Hindlimb muscle (tissue), 1 donor: Measurements from ENCODE around the gene LIN7B. TPM values are rescaled to one million over a fixed set of nuclear protein-coding genes. Genes with fewer than 3 reads are reported as not detected.
"Not testable (repeated sequence)": the region's sequence is repeated elsewhere in the genome, so short reads cannot be mapped to it uniquely, and the experiment has no call there.

Source experiments
- DNase-seq: peaks from one replicate; pipeline ENCODE4 v3.0.0-alpha.2; 2013
- polyA plus RNA-seq: library from polyadenylated mRNA; unstranded; fragments of 120-200 nt; gene quantifications from one replicate; pipeline ENCODE4 v1.2.1, GENCODE V29; 2013; ENCODE audit not compliant: insufficient read length

The LIN7B gene
- polyA plus RNA-seq, 1 donor = 13.4 TPM

DNA sequence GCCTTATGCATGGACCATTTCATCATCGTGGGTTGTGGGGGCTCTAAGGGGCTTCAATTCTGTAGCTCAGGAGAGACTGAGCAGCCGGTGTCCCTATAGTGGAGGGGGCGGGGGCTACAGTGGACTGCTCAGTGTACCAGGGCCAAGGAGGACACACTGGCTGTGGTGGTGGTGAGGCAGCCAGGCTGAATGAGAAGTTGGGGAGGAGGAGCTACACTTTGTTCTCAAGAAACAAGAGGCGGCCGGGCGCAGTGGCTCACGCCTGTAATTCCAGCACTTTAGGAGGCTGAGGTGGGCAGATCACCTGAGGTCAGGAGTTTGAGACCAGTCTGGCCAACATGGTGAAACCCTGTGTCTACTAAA is 32.2 kb downstream of the LIN7B start:
- DNase-seq = not testable (repeated sequence)

DNA sequence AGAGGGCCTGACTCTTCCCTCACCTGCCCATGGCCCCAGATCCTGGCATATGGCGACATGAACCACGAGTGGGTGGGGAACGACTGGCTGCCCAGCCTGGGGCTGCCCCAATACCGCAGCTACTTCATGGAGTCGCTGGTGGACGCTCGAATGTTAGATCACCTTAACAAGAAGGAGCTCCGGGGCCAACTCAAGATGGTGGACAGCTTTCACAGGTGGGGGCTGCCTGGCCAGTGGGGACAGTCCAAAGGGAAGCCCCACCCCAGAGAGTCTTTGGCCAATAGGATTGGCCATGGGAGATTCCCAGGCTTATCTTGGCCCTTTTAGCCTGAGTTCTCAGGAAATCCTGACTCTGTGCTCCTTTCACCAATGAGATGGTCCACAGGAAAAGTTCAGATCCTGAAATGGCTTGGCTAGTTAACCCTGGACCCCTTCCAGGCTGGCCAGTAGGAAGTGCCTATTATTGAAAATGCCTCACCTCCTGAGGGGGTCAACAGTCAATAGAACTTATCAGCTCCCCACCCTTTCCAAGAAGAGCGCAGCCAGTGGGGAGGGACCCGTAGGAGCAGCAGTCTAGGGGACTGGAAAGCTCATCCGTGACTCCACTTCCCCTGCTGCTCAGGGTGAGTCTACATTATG is 34.0 kb downstream of the LIN7B start:
- no peak for DNase-seq

DNA sequence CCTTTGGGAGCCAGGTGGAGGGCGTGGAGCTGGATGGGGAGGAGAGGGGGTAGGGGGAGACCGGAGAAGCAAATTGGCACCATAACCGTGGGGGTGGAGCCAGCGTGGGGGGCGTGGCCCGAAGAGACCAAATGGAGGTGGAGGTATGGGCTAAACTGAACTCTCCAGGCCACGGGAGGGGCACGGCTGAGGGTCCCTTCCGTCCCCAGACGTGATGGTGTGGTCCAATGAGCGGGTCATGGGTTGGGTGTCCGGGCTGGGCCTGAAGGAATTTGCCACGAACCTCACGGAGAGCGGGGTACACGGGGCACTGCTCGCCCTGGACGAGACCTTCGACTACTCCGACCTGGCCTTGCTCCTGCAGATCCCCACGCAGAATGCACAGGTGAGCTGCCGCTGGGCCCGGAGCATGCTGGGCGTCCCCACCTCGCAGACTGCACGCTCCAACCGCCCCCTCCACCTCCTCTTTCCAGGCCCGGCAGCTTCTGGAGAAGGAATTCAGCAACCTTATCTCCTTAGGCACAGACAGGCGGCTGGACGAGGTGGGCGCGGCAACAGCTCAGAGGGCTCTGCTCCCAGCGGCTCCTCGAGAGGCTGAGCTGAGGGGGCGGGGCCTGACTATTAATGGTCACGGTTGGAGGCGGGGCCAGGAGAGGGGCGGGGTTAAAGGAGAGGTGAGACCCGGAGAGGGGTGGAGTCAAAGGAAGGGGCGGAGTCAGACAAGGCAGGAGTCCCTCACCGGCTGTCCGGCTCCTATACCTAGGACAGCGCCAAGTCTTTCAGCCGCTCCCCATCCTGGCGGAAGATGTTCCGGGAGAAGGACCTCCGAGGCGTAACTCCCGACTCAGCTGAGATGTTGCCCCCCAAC is 34.8 kb downstream of the LIN7B start:
- peak; percentile 92 for DNase-seq

DNA sequence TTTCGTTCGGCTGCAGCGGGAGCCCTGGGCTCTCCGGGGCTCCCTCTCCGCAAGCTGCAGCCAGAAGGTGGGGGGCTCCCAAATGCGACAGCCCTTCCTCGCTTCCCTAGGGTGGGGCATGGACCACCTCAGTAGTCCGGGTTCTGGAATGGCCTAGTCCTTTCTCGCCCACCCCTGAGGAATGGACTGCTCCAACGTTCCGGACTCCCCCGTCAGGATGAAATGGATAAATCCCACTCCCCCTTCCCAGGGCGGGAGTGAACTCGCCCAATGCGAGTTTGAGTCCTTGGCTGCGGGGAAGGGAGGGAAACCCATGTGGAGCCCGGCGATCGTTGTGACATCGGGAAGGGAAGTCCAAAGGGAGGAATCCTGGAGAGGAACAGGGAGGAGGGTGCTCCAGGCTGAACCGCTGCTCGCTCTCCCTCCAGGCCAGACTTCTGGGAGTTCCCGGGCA is 35.5 kb downstream of the LIN7B start:
- peak; percentile 90 for DNase-seq

DNA sequence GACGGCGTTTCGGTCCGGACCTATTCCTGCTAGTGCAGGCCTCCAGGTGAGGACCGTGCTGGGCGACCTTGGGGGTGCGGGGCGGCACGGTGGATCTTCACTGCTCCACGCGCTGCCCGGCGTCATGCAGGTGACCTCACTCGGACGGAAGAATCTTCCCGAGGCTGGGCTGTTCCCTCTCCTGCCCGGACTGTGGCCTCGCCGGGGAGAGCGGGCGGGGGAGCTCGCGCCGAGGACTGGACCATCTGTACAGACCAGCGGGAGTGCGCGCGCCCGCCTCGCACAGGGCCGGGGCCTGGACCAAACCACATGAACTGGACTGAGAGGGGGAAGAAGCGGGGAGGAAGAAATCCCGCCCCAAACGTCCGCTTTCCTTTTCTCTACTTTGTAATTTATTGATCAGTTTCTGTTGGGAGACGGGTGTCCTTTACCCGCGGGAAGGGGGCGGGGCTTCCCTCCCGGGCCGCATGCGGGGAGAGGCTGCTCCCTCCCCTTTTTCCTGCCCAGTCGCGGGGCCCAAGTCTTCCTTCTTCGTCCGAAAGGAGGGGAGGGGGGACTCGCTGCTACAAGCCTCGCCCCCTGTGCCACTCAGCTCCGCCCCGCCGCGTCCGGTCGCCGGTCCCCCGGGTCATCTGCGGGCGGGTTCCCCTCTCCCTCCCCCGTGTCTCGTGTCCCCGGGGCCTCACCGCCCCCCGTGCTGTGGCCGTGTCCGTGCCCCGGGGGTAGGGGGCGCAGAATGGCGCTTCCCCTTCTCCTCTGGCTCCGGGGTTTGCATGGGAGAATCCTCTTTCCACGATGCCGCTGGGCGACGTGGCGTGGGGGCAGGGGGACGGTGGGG is 36.2 kb downstream of the LIN7B start:
- DNase-seq = peak; percentile 93

DNA sequence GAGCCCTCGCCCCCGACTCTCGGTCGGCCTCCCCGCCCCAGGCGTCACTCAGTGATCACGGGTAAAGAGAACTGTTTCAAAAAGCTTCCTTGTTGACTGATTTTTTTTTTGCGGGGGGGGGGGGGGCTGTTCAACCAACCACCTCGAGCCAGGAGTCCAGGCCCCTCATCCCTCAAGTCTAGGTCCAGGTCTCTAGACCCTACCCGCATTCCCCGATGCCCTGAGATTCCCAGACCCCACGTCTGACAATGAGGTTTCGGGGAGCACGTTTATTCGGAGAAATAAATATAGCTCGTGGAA is 36.7 kb downstream of the LIN7B start:
- DNase-seq = no peak

DNA sequence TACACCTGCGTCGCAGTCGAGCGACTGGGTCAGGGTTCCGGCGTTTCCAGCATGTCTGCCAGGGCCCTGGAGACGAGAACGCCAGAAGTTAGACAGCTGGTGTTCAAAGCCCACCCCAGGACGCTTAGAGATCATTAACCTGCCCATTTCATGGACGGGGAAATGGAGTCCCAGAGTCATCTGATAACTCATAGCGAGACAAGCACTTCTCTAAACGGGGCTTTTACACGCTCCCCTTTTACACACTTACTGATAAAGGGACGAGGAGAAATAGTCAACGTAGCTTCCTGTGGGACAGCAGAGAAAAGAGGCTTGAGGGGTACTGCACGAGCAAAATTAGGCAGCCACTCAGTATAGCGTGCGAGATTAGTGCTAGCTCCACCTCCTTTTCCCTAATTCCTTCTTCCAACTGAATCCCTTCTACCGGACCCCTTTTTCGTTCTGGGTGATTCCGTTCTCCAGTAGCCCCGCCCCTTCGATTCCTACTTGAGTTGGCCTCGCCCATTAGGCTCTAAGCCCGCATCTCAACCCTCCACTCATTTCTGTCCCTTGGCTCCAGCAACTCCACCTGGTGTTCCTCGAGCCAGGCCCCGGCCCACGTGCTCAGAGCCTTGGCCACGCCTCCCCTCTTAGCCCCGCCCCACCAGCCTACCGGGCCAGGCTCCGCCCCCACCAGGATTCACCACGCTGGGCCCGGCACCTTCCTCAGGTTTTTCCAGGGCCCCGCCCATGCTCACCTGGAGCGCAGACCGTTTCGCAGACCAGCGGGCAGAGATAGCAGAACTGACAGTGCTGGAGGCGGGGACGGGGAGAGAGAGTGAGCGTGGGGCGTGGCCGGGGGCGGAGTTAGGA is 37.3 kb downstream of the LIN7B start:
- no peak for DNase-seq

DNA sequence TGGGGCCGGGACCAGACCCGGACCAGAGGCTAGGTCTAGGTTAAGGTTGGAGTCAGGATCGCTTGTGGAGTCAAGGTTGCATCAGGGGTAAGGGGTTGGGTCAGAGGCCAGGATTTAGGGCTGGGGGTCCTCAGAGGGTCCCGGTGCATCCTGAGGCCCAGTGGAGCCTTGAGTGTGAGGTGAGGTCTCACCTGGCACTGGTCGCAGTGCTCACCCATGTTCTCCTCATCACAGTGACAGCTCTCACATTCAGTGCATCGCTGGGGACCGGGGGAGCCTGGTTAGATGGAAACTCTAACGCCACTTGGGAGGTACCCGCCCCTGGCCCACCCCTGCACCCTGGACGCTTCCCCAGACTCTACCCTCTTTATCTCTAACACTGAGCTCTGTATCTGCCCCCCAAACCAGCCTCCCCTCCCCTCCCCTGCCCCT is 38.0 kb downstream of the LIN7B start:
- no peak for DNase-seq

DNA sequence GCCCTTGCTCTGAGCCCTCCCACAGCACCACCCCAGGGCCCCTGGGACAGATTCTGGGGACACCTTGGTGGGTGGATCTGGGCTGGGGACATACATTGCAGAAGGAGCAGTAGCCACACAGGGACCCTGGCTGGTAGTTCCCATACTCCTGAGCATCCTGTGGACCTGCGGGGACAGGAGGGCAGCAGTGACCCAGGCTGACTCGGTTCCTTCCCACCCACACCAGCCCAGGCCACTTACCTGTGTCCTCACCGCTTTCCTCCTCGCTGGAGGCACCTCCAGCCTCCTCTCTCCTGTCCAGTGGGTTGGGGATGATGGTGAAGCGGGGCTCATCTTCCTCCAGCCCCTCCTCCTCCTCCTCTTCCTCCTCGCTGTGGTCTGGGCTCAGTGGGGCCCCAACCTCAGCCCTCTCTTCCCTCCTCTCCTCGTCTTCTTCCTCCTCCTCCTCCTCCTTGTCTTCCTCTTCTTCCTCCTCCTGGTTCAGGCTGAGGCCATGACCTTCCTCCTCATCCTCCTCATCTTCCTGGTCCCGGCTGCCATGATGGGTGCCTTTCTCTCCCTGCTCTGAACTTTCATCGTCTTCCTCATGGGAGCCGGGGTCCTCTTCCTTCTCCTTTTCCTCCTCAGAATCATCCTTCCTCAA is 39.1 kb downstream of the LIN7B start:
- no peak for DNase-seq

DNA sequence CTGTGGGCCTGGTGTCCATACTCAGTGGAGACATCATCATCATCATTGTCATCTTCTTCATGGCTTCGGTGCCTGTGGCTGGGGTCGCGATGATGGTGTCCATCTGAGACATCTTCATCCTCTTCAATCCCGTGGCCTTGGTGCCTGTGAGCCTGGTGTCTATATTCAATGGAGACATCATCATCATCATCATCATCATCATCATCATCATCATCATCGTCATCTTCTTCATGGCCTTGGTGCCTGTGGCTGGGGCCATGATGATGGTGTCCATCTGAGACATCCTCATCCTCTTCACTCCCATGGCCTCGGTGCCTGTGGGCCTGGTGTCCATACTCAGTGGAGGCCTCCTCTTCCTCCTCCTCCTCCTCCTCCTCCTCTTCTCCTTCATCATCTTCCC is 40.1 kb downstream of the LIN7B start:
- DNase-seq = no peak

DNA sequence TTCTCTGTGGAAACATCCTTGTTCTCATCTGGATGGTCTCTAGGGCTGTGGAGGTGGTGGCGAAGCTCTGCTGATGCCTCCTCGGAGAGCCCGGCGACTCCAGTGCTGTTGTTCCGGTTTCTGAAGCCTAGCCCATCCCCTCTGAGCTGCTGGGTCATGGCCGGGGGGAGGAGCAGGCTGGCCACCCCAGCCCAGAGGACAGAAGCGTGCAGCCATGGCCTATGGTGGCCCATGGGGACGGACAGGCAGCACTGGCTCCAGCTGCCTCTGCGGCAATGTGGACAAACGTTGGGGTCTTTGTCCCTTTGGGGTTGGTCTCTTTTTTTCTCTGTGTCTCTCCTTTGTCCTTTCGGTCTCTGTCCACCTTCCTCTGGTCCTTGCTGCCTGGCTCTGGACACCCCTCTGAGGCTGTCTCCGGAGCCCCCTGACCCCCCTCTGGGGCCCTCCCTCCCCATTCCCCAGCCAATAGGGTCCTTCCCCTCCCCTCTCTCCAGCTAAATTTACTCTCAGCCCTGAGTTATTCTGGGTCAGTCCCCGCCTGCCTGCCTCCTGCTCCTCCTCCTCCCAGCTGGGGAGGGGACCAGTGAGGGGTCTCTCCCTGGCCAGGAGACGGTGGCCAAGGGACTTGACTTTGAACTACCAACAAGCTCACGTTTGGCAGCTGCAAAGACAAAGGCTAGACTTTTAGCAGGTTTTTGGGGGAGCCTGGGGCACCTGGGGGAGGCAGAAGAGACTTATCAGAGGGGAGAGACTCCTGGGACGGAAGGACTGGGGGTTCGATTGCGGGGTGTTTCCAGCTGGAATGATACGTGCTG is 41.0 kb downstream of the LIN7B start, which contains the start of gene HRC:
Gene HRC, minus strand, starts transcription at position 392 of the 815 bp plus-strand sequence. Its CDS starts 159 bp downstream, at position 233.
- no peak for DNase-seq

DNA sequence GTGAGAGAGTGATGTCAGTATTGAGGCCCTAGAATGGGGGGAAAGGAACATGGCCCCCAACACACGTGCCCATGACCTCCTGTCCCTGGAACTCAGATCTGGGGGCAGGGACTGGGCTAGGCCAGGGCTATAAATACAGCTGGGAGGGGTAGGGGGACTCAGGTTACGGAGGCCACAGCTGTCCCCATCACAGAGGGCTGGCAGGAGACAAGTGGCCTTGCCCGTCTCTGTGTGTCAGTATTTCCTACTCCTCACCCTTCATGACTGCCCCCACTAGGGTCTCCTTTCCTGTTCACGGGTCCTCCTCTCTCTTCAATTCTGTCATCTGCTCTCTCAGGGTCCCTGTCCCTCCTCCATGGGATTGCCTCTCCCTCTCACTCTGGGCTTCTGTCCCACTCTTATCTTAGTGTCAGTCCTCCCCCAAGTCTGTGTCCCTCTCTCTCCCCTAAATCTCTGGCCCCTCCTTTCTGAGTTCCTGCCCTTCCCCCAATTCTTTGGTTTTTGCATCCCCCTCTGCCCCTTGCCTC is 41.7 kb downstream of the LIN7B start:
- DNase-seq = no peak

DNA sequence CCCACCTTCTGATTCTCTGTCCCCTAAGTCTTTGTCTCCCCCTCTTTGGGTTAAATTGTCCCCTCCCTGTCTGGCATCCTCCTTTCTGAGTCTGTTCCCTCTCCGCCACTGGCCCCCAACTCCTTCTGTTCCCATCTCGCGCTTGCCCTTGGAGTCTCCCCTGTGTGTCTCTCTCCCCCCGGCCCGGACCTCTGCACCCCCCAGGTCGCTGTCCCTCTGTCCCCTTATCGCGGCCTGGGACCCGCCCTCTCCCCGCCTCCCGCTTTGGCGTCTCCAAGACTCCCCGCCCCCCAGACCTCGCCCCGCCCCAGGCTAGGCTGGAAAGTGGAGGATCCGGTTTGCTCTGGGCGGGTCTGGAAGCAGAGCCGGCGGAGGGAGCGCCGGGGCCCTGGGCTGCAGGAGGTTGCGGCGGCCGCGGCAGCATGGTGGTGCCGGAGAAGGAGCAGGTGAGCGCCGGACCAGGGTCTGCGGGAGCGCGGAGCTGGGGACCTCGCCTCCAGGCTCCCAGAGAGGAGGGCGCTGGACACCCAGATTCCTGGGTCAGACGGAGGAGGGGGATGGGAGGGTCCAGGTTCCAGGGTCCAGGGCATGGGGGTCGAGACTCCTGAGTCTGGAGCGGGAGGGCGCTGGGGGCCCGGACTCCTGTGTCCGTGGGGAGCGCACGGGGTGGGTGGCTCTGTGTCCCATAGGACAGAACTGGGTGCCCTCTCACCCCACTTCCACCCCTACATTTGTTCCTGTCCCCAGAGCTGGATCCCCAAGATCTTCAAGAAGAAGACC is 43.5 kb downstream of the LIN7B start, which contains the start of gene TRPM4:
Gene TRPM4, plus strand, starts transcription at position 348 of the 780 bp plus-strand sequence. Its CDS starts 75 bp downstream, at position 423.
- peak; percentile 89 for DNase-seq

DNA sequence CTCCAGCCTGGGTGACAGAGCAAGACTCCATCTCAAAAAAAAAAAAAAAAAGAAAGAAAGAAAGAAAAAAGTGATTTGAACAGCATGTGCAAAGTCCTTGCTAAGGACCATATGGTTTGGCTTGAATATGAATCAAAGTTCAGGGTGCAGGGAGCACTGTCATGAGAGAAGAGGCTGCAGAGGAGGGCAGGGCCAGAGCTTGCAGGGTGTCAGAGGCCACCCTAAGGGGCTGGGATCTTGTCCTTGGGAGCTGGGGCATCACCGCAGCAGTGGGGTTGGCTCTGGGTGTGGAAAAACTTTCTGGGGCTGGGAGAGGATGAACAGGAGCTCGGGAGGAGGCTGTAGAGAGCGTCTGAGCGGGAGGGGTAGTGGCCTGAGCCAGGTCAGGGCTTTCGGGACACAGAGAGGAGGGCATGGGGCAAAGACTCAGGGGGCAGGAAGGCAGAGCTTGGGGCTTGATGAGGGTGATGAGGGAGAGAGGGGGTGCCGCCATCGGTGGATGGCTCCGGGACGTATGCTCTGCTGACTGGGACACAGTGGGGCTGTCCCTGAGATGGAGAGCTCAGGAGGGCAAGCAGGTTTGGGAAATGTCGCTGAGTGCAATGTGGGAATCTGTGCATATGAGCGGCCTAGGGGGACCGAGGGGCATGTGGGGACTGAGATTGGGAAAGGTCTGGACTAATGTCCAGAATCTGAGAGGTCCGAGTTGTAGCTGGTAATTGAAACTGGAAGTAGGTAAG is 46.5 kb downstream of the LIN7B start:
- DNase-seq = no peak

DNA sequence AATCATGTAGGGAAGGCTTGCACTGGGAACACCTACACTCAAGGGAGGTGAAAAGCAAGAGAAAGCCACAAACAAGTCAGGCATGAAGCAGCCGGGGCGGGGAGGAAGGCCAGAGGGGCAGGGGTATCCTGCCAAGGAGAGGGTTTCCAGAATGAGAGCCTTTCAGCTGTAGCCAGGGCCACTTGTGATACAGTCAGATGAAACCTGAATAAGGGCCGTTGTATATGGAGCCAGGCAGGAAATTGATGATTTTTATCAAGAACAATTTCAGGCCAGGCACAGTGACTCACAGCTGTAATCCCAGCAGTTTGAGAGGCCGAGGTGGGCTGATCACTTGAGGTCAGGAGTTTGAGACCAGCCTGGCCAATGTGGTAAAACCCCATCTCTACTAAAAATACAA is 47.8 kb downstream of the LIN7B start:
- no peak for DNase-seq

DNA sequence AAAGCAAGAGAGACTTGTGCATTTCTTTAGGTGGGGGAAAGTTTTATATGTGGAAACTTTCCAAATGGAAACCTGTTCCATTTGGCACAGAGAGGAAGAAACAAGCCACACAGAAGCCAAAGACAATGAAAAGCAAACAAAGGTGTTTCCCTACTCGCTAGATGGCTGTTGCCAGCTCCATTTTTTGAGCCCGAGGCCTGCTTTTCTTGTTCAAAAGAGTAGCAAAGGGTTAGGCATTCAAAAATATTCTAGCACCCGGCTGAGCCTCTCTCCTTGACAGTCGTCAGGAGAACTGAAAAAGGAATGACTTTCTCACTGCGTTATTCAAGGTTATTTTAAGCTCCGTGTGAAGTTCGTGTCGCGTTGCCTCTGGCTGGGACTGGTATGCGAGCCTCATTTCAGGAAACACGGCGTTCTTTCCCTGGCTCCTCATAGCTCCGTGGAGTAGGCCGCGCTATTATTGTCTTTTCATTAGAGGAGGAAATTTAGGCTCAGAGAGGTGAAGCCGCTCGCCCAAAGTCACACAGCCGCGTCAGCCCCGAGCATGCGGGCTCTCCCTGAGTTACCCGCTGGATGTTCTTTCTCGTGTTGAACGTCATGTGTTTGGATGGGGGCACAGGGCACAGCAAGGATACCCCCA is 51.1 kb downstream of the LIN7B start:
- no peak for DNase-seq

DNA sequence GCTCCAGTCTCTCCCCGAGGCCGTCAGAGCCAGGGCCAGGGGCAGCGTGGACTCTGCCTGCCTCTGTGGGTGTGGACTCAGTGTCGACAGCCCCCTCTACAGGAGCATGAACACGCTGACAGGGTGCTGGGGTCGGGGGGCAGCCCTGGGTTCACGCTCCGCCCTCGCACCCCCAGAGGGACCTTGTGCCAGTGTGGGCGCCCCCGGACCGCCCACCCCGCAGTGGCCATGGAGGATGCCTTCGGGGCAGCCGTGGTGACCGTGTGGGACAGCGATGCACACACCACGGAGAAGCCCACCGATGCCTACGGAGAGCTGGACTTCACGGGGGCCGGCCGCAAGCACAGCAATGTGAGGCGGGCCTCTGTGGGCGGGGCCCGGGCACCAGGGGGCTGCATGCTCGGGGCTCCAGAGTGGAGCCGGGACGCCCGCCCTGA is 51.7 kb downstream of the LIN7B start:
- no peak for DNase-seq

DNA sequence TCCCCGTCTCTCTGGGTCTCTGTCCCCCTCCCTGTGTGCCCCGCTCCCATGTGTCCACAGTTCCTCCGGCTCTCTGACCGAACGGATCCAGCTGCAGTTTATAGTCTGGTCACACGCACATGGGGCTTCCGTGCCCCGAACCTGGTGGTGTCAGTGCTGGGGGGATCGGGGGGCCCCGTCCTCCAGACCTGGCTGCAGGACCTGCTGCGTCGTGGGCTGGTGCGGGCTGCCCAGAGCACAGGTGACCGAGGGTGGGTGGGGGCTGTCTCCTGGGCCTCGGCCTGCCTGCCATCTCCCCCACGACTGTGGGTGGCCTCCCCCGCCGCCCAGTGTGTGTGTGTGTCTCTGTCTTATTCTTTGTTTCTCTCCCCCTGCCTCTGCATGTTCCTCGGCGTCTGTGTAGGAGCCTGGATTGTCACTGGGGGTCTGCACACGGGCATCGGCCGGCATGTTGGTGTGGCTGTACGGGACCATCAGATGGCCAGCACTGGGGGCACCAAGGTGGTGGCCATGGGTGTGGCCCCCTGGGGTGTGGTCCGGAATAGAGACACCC is 53.8 kb downstream of the LIN7B start:
- DNase-seq = no peak
